Measurements from ENCODE around the gene SH2D5.
"Not testable (repeated sequence)": the region's sequence is repeated elsewhere in the genome, so short reads cannot be mapped to it uniquely, and the experiment has no call there.

SH2D5 gene

DNA sequence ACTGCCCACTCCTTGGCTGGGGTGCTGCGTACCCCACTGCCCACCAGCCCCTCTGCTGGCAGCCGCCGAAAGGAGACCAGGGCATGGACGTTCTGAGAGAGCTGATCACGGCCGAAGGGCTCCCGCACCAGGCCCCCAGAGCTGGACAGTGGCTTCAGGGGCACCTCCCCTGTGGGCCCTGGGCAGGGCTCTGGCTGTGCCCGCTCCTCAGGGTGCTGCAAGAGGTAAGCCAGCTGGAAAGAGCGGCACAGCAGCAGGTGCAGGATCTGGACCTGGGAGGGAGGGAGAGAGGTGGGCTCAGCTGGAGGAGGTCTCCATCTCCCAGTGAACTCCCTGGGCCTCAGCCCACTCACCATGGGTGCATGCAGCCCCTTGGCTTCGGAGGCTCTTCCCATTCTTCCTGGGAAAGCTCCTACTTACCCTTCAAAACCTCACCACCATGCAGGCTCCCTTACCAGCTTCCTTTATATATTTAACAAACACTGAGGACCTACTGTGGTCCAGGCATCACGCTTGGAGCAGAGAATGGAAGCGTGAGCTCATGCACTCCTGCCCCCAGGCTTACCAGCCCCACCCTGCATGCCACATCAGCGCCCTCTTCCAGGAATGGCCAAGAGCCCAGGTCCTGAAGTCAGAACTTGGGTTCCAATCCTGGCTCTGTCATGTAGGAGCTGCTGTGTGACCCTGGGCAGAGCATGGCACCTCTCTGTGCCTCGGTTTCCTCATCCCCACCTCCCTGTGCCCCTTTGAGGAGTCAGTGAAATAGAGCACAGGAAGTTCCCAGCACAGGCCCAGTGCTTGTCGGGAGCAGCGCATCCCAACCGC lies 7.9 kb downstream of the SH2D5 start:
- peaks cover 23% of the 10 kb centered on the region for H3K27me3 Mint-ChIP-seq (ENCODE audit: low read depth)
- H3K4me3 Mint-ChIP-seq: no peak overlapping the region

DNA sequence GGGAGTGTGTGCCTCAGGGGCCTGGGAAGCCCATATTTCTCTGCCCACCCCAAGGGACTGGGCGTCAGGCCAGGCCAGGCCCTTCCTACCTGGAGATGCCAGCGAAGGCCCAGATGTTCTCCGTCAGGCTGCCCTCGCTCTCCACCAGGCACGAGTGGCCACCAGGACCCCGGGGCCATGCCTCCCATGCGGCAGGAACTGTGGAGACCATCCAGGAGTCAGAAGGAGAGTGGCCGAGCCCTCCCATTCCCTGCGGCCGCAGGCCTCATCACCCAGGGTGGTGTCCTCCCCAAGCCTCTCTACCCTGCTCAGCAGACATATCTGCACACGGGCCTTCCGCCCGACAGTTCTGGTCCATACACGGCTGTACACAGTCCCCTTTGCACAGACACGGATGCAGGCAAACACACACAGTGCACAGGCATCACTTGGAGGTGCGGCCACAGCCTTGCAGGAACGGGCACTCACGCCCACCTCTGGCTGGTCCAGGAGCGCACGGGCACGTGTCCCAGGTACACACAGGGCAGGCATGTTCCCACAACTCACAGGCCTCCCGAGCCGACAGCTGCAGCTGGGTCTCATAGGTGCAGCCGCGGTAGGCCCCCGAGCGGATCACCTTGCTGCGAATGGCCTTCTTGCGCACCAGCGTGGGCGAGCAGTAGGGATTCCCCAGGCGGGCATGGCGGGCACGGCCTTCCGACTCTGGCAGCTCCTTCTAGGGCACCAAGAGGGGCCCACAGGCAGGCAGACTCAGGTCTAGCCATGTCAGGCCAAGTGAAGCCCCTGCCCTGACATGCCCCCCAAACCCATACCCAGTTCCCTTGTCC lies 8.8 kb downstream of the SH2D5 start:
- no peak overlapping the region for H3K4me3 Mint-ChIP-seq
- no peaks in the 10 kb centered on the region for H3K4me1 Mint-ChIP-seq (ENCODE audit: low read depth)
- peaks cover 25% of the 10 kb centered on the region for H3K27me3 Mint-ChIP-seq (ENCODE audit: low read depth)
- H3K36me3 Mint-ChIP-seq (ENCODE audit: low read depth): no peaks in the 10 kb centered on the region
- DNase-seq (ENCODE audit: low spot score): no peak
- no peaks in the 10 kb centered on the region for H3K9me3 Mint-ChIP-seq
- no peak overlapping the region for H3K27ac Mint-ChIP-seq

More for the DNA sequence above, 7.9 kb downstream of the SH2D5 start:
- Mint-ChIP-seq H3K36me3 (ENCODE audit: low read depth) (no peaks in the 10 kb centered on the region), H3K4me1 (ENCODE audit: low read depth) (no peaks in the 10 kb centered on the region), H3K9me3 (no peaks in the 10 kb centered on the region), H3K27ac (no peak overlapping the region)
- no peak for DNase-seq (ENCODE audit: low spot score)

DNA sequence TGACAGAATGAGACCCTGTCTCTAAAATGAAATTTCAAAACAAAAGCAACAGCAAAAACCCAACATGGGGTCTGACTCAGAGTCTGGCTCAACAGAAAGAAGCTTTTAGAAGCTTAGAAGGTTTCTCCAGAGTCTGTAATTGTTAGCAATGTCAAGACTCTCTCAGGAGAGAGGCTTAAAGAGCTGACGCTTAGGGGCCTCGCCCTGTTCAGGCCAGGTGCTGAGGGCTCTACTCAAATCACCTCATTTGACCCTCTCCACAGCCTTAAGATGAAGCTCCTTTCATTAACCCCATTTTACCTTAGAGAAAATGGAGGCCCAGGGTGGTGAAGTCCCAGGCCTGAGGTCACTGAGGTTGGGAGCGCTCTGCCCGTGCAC lies 9.4 kb downstream of the SH2D5 start:
- H3K27me3 Mint-ChIP-seq (ENCODE audit: low read depth): peaks cover 25% of the 10 kb centered on the region
- no peaks in the 10 kb centered on the region for H3K4me1 Mint-ChIP-seq (ENCODE audit: low read depth)
- no peaks in the 10 kb centered on the region for H3K9me3 Mint-ChIP-seq

DNA sequence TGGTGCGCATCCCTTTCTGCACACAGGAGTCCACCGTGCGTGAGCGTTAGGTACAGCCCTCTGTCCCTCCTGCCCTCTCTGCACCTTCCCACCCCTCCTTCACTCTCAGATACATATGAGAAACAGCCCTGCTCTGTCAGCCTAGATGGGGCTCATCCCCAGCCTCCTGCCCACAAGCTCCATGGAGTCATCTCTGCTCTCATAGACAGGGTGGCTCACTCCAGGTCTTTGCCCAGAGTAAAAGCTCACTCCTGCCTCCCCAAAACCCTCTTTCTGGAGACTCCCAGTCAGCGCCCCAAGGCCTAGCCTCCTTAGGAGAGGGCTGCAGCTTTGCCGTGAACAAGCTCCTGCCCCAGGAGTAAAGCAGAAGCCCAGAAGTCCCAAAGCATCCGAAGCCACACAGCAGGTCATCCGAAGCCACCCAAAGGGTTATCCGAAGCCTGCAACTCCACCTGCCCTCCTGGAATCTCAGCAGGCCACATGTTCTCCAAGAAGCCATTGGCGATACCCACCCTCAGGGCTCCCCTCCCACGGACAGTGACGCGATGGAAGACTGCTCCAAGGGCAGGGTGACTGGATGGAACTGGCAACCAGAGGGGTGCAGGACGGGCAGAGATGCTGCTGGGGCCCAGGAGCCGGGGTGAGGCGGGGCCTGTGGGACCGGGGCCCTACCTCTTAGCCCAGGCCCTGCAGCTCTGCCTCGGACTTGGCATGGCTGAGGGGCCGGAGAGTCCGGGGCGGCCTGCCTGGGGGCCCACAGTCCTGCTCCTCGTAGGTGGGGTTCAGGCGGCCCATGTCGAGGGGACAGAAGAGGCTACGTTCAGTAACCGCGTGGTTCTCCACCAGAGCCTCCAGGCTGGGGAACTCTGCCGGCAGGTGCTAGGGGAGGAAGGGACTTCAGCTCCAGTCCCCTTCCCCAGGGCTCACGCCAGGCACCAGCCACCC lies 11.1 kb downstream of the SH2D5 start:
- no peak overlapping the region for H3K27ac Mint-ChIP-seq
- no peaks in the 10 kb centered on the region for H3K36me3 Mint-ChIP-seq (ENCODE audit: low read depth)
- no peaks in the 10 kb centered on the region for H3K9me3 Mint-ChIP-seq
- no peak for DNase-seq (ENCODE audit: low spot score)
- H3K4me3 Mint-ChIP-seq: no peak overlapping the region
- no peaks in the 10 kb centered on the region for H3K4me1 Mint-ChIP-seq (ENCODE audit: low read depth)
- peaks cover 32% of the 10 kb centered on the region for H3K27me3 Mint-ChIP-seq (ENCODE audit: low read depth)

More for the DNA sequence above, 9.4 kb downstream of the SH2D5 start:
- H3K36me3 Mint-ChIP-seq (ENCODE audit: low read depth): no peaks in the 10 kb centered on the region
- DNase-seq (ENCODE audit: low spot score): no peak
- no peak overlapping the region for H3K27ac Mint-ChIP-seq
- no peak overlapping the region for H3K4me3 Mint-ChIP-seq

DNA sequence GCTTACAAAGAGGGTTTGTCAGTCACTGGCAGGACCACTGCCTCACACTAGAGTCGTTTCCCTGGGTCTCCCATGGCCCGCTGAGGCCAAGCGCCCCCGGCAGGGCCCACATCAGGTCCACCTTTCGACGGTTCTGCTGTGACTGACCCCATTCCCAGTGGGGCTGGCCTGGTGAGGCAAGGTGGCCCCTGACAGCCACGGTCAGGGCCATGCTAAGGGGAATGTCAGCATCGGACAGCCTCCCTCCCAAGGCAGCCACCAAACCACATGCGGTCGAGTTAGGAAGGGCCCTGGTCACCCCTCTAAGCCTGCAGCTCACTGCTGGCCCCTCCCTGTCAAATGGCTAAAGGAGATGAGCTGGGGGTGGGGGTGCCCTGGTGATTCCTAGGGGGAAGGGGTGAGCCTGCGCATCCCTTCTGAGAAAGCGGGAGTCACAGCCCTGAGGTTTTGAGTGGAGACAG lies 11.8 kb downstream of the SH2D5 start:
- Mint-ChIP-seq H3K27me3 (ENCODE audit: low read depth) (peaks cover 38% of the 10 kb centered on the region), H3K4me3 (no peak overlapping the region), H3K9me3 (no peaks in the 10 kb centered on the region), H3K4me1 (ENCODE audit: low read depth) (peaks cover 2% of the 10 kb centered on the region), H3K27ac (no peak overlapping the region), H3K36me3 (ENCODE audit: low read depth) (no peaks in the 10 kb centered on the region)
- no peak for DNase-seq (ENCODE audit: low spot score)

DNA sequence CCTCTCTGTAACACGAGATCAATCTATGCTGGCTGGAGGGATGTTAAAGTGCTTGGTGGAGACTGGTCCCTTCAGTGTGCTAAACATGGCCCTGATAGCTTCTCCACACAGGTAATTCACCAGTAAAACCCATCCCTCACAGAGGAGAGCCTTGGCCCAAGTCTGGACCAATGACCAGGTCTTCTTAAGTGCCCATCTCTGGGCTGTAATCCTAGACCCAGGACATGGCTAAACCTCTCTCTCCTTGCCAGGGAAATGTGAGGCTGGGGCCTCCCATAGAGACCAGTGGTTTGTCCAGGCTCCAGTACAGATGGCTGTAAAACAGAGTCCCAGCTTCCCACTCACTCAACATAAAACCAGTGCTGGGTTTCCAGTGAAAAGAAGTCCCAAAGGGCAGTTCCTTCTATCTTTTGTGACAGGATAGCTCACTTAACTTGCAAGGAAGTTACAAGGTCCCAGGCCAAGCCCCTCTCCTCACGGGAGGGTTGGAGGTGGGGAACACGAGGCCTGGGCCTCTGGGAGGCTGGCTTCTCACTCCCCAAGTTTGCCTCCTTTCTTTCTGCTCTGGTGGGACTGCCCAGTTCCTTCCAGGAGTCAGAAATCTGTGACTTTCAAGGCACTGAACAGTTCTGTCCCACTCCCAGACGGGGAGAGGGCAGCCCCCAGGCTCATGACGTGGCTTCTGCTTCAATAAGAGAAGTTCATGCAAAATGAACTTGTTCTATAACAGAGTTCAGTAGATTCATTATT lies 12.5 kb downstream of the SH2D5 start:
- Mint-ChIP-seq H3K4me3 (no peak overlapping the region), H3K27ac (no peak overlapping the region), H3K36me3 (ENCODE audit: low read depth) (no peaks in the 10 kb centered on the region), H3K4me1 (ENCODE audit: low read depth) (peaks cover 2% of the 10 kb centered on the region), H3K27me3 (ENCODE audit: low read depth) (peaks cover 43% of the 10 kb centered on the region), H3K9me3 (no peaks in the 10 kb centered on the region)
- no peak for DNase-seq (ENCODE audit: low spot score)

DNA sequence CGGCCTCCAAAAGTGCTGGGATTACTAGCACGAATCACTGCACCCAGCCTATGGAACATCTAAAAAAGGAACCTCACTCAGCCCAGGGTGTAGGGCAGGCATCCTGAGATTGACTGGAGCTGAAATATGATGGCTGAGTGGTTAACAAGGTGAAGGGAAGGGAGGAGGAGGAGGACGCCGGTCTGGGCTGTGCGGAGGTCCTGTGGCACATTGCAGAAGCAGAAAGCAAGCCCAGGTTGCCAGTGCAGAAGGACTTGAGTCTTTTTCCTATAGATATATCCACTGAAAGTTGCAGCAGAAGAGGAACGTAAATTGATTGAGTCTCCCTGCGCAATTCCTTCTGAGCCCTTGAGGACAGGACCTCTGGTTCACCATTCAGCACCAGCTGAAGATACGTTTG lies 13.2 kb downstream of the SH2D5 start:
- Mint-ChIP-seq H3K27me3 (ENCODE audit: low read depth) (peaks cover 43% of the 10 kb centered on the region), H3K4me3 (peak overlapping the region; percentile 39), H3K4me1 (ENCODE audit: low read depth) (peaks cover 2% of the 10 kb centered on the region)

DNA sequence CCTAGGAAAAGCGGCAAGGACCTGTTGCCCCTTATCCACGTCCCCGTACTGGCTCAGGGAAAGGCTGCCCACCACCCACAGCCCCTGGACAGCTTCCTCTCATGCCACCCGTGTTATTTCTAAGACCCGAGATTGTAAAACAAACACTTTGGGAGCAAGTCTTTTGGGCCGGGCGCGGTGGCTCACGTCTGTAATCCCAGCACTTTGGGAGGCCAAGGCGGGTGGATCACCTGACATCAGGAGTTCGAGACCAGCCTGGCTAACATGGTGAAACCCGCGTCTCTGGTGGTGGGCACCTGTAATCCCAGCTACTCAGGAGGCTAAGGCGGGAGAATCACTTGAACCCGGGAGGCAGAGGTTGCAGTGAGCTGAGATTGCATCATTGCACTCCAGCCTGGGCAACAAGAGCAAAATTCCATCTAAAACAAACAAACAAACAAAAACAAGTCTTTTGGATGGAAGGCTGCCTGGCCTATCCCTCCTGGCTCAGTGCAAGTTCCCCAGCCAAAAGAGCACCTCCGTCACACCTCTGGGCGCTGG lies 14.1 kb downstream of the SH2D5 start:
- not testable (repeated sequence) for H3K9me3 Mint-ChIP-seq; H3K36me3 Mint-ChIP-seq (ENCODE audit: low read depth); DNase-seq (ENCODE audit: low spot score); H3K4me1 Mint-ChIP-seq (ENCODE audit: low read depth); H3K27ac Mint-ChIP-seq
- Mint-ChIP-seq H3K4me3 (peak overlapping the region; percentile 51), H3K27me3 (ENCODE audit: low read depth) (peaks cover 43% of the 10 kb centered on the region)

More for the DNA sequence above, 13.2 kb downstream of the SH2D5 start:
- DNase-seq (ENCODE audit: low spot score): no peak
- Mint-ChIP-seq H3K9me3 (no peaks in the 10 kb centered on the region), H3K27ac (no peak overlapping the region), H3K36me3 (ENCODE audit: low read depth) (no peaks in the 10 kb centered on the region)

DNA sequence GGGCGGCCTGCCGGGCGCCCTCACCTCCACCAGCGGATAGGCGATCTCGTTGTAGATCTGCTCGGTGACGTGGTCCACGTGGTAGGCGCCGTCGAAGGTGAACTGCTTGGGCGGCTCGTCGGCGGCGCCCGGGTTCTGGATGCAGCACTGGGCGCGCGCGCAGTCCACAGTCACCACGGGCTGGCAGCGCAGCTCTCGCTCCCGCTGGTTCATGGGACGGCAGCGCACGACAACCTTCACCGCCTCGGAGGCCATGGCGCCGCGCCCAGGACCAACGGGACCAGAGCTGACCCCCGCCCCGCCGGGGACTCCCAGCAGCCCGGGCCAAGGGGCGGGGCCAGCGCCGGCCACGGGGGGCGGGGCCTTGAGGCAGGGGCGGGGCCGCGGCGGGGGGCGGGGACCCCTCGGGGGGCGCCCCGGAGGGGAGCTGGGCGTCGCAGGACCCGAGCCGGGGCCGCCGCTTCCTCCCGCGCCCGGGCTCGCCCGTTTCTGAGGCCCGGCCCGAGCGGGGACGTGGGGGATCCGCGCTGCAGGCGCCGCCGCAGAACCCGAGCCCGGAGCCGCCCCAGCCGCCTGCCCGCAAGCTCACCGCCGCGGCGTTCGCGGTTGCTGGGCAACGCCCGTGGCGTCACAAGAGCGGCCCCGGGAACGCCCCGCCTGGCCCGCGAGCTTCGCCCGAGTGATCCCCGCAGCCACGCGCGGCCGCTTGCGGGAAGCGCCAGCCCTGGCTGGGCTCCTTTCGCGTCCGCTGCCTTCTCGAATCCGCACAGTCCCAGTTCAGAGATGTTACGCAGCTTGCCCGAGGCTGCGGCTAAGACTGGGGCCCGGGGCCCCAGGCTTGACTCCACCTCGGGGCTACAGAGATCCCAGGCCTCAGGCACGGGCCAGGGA lies 14.8 kb downstream of the SH2D5 start, which contains the start of gene KIF17:
KIF17 (minus strand) TSS at position 556 of the 891 bp plus-strand sequence; CDS start at position 255, 301 bp downstream.
- H3K27me3 Mint-ChIP-seq (ENCODE audit: low read depth): peaks cover 43% of the 10 kb centered on the region
- H3K27ac Mint-ChIP-seq: no peak within 1 kb of the TSS
- peak within 1 kb of the TSS; percentile 65 for H3K4me3 Mint-ChIP-seq
- H3K36me3 Mint-ChIP-seq (ENCODE audit: low read depth): no peaks in the 10 kb centered on the region
- H3K4me1 Mint-ChIP-seq (ENCODE audit: low read depth): peaks cover 2% of the 10 kb centered on the region
- DNase-seq (ENCODE audit: low spot score): peak; percentile 64
- H3K9me3 Mint-ChIP-seq: no peaks in the 10 kb centered on the region

DNA sequence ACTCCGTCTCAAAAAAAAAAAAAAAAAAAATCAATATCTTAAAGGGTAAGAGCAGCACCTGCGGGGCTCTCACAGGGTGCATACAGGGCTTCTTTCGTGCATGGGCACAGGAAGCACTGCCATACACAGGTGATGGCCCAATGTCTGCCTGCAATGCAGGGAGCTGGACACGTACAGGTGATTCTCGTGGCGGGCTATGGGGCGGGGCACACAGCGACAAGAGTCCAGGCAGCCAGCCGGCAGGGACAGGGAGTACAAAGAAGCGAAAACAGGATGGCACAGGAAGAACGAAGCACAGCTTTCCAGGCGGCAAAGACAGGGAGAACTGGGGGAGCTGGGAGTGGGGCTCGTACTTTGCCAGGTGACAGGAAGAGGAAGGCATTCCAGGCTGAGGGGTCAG lies 16.3 kb downstream of the SH2D5 start:
- Mint-ChIP-seq H3K4me1 (ENCODE audit: low read depth) (peaks cover 2% of the 10 kb centered on the region), H3K27ac (no peak overlapping the region), H3K27me3 (ENCODE audit: low read depth) (peaks cover 43% of the 10 kb centered on the region), H3K4me3 (peak overlapping the region; percentile 65), H3K36me3 (ENCODE audit: low read depth) (no peaks in the 10 kb centered on the region), H3K9me3 (no peaks in the 10 kb centered on the region)
- DNase-seq (ENCODE audit: low spot score): no peak

DNA sequence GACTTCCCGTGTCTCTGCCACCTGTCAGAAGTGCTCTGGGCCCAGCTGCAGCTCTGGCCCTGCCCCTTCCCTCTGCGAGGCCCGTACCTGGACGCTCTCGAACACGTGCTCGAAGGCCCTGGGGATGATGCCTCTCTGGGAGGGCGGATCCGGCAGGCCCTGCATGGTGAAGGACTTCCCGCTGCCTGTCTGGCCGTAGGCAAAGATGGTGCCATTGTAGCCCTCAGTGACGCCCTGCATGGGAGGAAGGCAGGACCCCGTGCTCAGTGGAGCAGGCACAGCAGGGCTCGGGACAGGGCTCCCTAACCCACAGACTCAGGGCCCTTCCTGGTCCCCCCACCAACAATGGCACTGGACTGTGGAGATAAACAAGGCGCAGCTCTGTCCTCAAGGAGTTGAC lies 17.1 kb downstream of the SH2D5 start:
- DNase-seq (ENCODE audit: low spot score): no peak
- no peaks in the 10 kb centered on the region for H3K36me3 Mint-ChIP-seq (ENCODE audit: low read depth)
- H3K4me1 Mint-ChIP-seq (ENCODE audit: low read depth): peaks cover 2% of the 10 kb centered on the region
- no peak overlapping the region for H3K4me3 Mint-ChIP-seq
- peaks cover 40% of the 10 kb centered on the region for H3K27me3 Mint-ChIP-seq (ENCODE audit: low read depth)
- H3K9me3 Mint-ChIP-seq: no peaks in the 10 kb centered on the region
- H3K27ac Mint-ChIP-seq: no peak overlapping the region

DNA sequence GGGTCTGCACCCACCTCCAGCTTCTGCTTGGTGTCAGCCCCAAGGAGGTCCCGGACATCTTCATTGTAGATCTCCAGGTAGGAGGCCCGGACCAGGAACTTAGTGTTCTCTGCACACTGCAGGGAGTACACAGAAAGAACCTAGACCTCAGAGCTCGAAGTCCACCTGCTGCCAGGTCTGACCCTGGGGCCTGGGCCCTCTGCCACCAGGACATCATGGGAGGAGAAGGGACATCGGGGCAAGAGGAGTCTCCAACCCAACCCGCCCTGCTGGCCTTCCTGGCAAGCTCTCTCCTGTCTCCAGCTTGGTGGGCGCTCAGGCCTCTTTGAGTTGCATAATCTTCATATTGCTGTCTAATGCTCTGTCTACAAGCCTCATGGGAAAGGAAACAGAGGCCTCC lies 19.1 kb downstream of the SH2D5 start:
- H3K4me3 Mint-ChIP-seq: no peak overlapping the region
- H3K9me3 Mint-ChIP-seq: no peaks in the 10 kb centered on the region
- H3K27me3 Mint-ChIP-seq (ENCODE audit: low read depth): peaks cover 23% of the 10 kb centered on the region
- H3K4me1 Mint-ChIP-seq (ENCODE audit: low read depth): peaks cover 2% of the 10 kb centered on the region
- DNase-seq (ENCODE audit: low spot score): no peak
- no peak overlapping the region for H3K27ac Mint-ChIP-seq
- no peaks in the 10 kb centered on the region for H3K36me3 Mint-ChIP-seq (ENCODE audit: low read depth)

Measured in T-helper 2 cell treated with Interferon-gamma antibody and Interleukin-4, amounts not matched to agents 5 μg/mL and 100 μg/mL, for 36 hours (primary cell).